Testis (tissue), 3 donors: ENCODE results near the gene DNALI1. TPM values are rescaled to one million over a fixed set of nuclear protein-coding genes. Genes with fewer than 3 reads are reported as not detected.
A peak's percentile ranks its signal among the peaks of the same experiment; 100 is the strongest.

Experiments
- DNase-seq: peaks from one replicate; pipeline ENCODE4 v3.0.0-alpha.2; 2019
- H3K27ac ChIP-seq, 2 donors: fragments of 200-600 bp; sonication (generic); one replicate each; pipeline ENCODE4 v1.5.1; 2019
- H3K27me3 ChIP-seq: fragments of 200-600 bp; sonication (generic); one replicate; pipeline ENCODE4 v1.5.1; 2019
- H3K36me3 ChIP-seq: fragments of 200-600 bp; sonication (generic); one replicate; pipeline ENCODE4 v1.5.1; 2017; ENCODE audit warnings: low read depth; ENCODE audit errors: missing control alignments
- H3K4me1 ChIP-seq: fragments of 200-600 bp; sonication (generic); one replicate; pipeline ENCODE4 v1.5.1; 2019
- H3K4me3 ChIP-seq, 2 donors: fragments of 200-600 bp; sonication (generic); one replicate each; pipeline ENCODE4 v1.5.1; 2017 to 2019
- H3K9me3 ChIP-seq: fragments of 200-600 bp; sonication (generic); one replicate; pipeline ENCODE4 v1.5.1; 2017
- POLR2A ChIP-seq: fragments of 450-650 bp; IDR thresholded peaks from one replicate; pipeline ENCODE4 v1.6.1; 2017; ENCODE audit warnings: antibody characterized with exemption, mild to moderate bottlenecking, moderate library complexity
- WGBS, 2 donors: methylation state at CpG; one replicate each; pipeline ENCODE4 v1.1.5; 2018; 5-methylcytosine and 5-hydroxymethylcytosine counted together
- intact Hi-C: fragments of 100-400 bp; cut with DNase I; formaldehyde crosslinking; loops from one replicate; pipeline ENCODE4 v1.15.1; 2023; ENCODE audit warnings: low total_unique reads
- polyA plus RNA-seq: library from polyadenylated mRNA; stranded (reverse); fragments of 350-450 nt; fragmentation: Illumina TruSeq; extraction: RNeasy Lipid Tissue Mini Kit (QIAGEN cat#74804); gene quantifications from one replicate; pipeline ENCODE4 v1.2.3, GENCODE V29; 2014; ENCODE audit warnings: low read depth, low replicate concordance; ENCODE audit not compliant: insufficient read depth
- total RNA-seq, 2 donors: library from RNA; depleted of rRNA; stranded (reverse); fragments of >200 nt; gene quantifications; one replicate each; pipeline ENCODE4 v1.2.3, GENCODE V29; 2016
- TF ChIP-seq, protein P1 (sequence below), 3 experiments: fragments of 450-650 bp in 2 of 3; fragments of 200-600 bp in 1 of 3; sonication (generic) in 1 of 3; IDR thresholded peaks; one replicate each; pipeline ENCODE4 v1.5.1; 2016 to 2019; ENCODE audit warnings: antibody characterized with exemption in 3 of 3, mild to moderate bottlenecking in 2 of 3, moderate library complexity in 1 of 3

DNALI1 gene
- total and polyA plus RNA-seq, 3 donors from 2014 or later = 50.5 to 216 (median 73.0) TPM

DNA sequence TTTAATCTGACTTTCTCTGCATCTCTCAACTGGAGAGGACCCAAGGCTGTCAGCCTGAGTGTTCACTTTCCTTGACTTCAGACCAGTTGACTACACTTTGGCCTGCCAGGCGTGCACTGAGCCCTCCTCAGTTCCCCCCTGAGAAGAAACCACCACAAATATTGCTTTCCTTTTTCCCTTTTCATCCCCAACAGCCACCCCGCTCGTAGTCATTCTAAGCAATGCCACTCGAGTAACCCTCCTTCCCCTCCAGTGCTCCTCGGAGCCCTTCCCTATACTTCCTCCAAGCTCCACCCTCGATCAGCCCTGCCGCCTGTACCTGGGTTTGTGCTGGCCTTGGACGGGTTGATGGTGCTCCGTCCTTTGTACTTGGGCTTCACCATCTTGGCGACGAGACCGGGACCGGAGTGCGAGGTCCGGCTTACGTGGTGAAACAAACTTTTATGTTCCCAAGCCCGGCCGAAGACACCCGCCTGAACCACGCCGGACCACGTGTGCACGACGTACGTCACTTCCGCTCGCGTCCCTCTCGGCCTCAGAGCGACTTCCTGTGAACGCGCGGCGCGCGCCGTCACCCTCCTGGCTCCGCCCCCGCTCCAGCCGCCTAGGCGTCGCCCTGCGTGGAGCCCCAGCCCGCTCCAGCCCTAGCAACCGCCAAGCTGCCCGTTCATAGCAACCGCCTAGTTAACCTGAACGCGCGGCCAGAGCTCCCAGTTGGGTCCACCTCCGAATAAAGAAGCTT is 38.9 kb downstream of the DNALI1 start, which contains the start of gene GNL2:
TSS of gene GNL2 (minus strand) at position 498 of the 742 bp plus-strand sequence. CDS start at position 383, 115 bp downstream.
- Histone ChIP-seq H3K4me1 (peaks cover 13% of the 10 kb centered on the region), H3K36me3 (no peaks in the 10 kb centered on the region), H3K9me3 (no peaks in the 10 kb centered on the region), H3K27ac (peak within 1 kb of the TSS; percentile 14 to 82), H3K4me3 (peak within 1 kb of the TSS; percentile 79 to 89), H3K27me3 (no peaks in the 10 kb centered on the region)
- DNase-seq = peak; percentile 99
- WGBS, 2 donors = 0 to 1% methylated on average over 40 to 44 of the region's 51 CpGs
- TF ChIP-seq, protein P1, sequence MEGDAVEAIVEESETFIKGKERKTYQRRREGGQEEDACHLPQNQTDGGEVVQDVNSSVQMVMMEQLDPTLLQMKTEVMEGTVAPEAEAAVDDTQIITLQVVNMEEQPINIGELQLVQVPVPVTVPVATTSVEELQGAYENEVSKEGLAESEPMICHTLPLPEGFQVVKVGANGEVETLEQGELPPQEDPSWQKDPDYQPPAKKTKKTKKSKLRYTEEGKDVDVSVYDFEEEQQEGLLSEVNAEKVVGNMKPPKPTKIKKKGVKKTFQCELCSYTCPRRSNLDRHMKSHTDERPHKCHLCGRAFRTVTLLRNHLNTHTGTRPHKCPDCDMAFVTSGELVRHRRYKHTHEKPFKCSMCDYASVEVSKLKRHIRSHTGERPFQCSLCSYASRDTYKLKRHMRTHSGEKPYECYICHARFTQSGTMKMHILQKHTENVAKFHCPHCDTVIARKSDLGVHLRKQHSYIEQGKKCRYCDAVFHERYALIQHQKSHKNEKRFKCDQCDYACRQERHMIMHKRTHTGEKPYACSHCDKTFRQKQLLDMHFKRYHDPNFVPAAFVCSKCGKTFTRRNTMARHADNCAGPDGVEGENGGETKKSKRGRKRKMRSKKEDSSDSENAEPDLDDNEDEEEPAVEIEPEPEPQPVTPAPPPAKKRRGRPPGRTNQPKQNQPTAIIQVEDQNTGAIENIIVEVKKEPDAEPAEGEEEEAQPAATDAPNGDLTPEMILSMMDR (IDR thresholded peaks at IDR 0.05) = no peak
- peak; percentile 21 for TF ChIP-seq POLR2A
- intact Hi-C loops = no loop called here

DNA sequence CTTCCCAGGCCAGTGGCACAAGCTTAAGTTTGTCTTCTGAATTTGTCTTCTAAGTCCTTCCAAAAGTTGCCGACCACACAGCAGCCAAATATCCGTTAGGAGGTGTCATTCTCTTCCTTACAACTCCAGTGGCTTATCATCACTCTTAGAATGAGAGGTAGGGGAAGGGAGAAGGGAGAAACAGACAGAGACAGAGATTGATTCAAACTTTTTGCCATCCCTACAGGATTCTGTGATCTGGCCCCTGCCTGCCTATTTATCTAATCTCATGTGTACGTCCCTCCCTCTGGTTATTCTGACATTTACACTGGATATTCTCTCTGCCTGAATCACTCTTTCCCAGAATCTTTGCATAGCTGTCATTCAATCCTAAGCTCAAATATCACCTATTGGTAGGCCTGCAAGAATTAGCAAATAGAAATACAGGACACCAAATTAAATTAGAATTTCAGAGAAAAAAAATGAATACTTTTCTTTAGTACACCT is 39.5 kb downstream of the DNALI1 start:
- DNase-seq = no peak
- no peak for TF ChIP-seq POLR2A
- TF ChIP-seq, protein P1 (IDR thresholded peaks at IDR 0.05) = no peak
- intact Hi-C loops = no loop called here
- Histone ChIP-seq H3K27me3 (no peaks in the 10 kb centered on the region), H3K9me3 (no peaks in the 10 kb centered on the region), H3K27ac (peak overlapping the region; percentile 14 to 82), H3K4me3 (peak overlapping the region; percentile 79 to 89), H3K36me3 (no peaks in the 10 kb centered on the region), H3K4me1 (peaks cover 13% of the 10 kb centered on the region)
- 0% methylated on average over 2 to 3 of the region's 3 CpGs for WGBS, 2 donors

DNA sequence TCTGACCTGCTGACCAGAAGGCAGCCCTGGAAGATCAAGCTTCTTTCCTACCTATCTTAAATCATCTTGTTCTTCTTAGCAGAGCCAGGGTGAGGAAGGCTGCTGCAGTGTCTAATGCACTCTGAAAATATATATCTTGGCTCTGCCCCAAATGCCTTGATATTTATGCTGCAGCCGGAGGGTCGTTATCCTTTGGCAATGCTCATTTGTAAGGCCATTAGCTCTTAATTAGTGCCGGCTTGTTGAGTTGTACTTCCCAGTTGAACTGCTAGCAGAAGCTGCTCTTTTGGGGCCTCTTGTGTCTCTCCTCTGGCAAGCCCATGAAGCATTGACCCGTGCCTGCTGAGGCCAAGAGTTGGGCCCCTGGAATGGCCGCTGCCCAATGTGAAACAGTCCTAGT is 43.2 kb downstream of the DNALI1 start:
- no peak for DNase-seq
- no peaks in the 10 kb centered on the region for H3K9me3 ChIP-seq
- no peak overlapping the region for H3K4me3 ChIP-seq
- TF ChIP-seq, protein P1 (IDR thresholded peaks at IDR 0.05) = no peak
- no peak for TF ChIP-seq POLR2A
- H3K27ac ChIP-seq = no peak overlapping the region
- no peaks in the 10 kb centered on the region for H3K27me3 ChIP-seq
- H3K36me3 ChIP-seq = no peaks in the 10 kb centered on the region
- WGBS, 2 donors = 58 to 67% methylated on average over 5 of the region's 5 CpGs
- intact Hi-C loops = no loop called here
- peaks cover 6% of the 10 kb centered on the region for H3K4me1 ChIP-seq

DNA sequence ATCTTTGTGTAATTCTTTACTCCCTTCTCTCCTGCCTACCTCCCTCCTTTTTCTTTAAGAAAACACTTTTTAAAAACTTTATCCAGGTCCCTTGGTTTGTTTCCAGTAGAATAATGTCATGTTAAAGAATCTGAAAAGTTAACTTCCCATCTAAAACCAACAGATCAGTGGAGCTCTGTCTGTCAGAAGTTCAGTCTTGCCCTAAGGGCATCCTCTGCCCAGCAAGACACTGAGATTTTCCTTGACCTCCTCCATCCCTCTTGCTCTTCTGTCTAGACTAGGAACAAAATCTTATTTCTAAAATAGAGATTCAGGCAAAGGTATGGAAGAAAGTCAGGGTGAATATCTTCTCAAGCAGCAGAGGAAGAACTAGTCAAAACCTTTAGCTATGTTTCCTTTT is 44.7 kb downstream of the DNALI1 start:
- Histone ChIP-seq H3K27ac (no peak overlapping the region), H3K27me3 (no peaks in the 10 kb centered on the region), H3K36me3 (no peaks in the 10 kb centered on the region), H3K4me1 (peaks cover 9% of the 10 kb centered on the region), H3K9me3 (no peaks in the 10 kb centered on the region), H3K4me3 (no peak overlapping the region)
- no peak for TF ChIP-seq POLR2A
- TF ChIP-seq, protein P1 (IDR thresholded peaks at IDR 0.05) = no peak
- DNase-seq = no peak
- intact Hi-C loops = no loop called here
